Right lobe of liver (tissue), 6 donors: Measurements from ENCODE around the gene NANS. TPM values are rescaled to one million over a fixed set of nuclear protein-coding genes. Genes with fewer than 3 reads are reported as not detected.
A peak's percentile ranks its signal among the peaks of the same experiment; 100 is the strongest.
"Not testable (repeated sequence)": the region's sequence is repeated elsewhere in the genome, so short reads cannot be mapped to it uniquely, and the experiment has no call there.

Experiments used
- ATAC-seq, 4 donors: fragments of 200-7000 bp; cut with Tn5 transposase; one replicate each; pipeline ENCODE4 v1.9.1; 2020; ENCODE audit warnings: mild to moderate bottlenecking in 4 of 4, moderate library complexity in 4 of 4
- DNase-seq, 3 donors: peaks; one replicate each; pipeline ENCODE4 v3.0.0-alpha.2; 2020
- H3K27ac ChIP-seq, 3 donors: fragments of 200-600 bp; one replicate each; pipeline ENCODE4 v1.8.0; 2022
- H3K27me3 ChIP-seq, 2 donors: fragments of 200-600 bp; one replicate each; pipeline ENCODE4 v1.8.0; 2022
- H3K36me3 ChIP-seq, 4 donors: fragments of 200-600 bp; sonication (generic) in 1 of 4; one replicate each; pipeline versions ENCODE4 v1.5.1 to v1.8.0; 2017 to 2022; ENCODE audit warnings: control low read depth in 1 of 4
- H3K4me1 ChIP-seq, 4 donors: fragments of 200-600 bp; sonication (generic) in 1 of 4; one replicate each; pipeline versions ENCODE4 v1.5.1 to v1.8.0; 2017 to 2022; ENCODE audit warnings: control low read depth in 1 of 4
- H3K4me3 ChIP-seq, 3 donors: fragments of 200-600 bp; one replicate each; pipeline ENCODE4 v1.8.0; 2022
- H3K9me3 ChIP-seq, 4 donors: fragments of 200-600 bp; sonication (generic) in 1 of 4; one replicate each; pipeline versions ENCODE4 v1.5.1 to v1.8.0; 2017 to 2022; ENCODE audit warnings: control low read depth in 1 of 4
- CTCF ChIP-seq, 4 donors: fragments of 200-600 bp in 3 of 4; fragments of 450-650 bp in 1 of 4; IDR thresholded peaks; one replicate each; pipeline versions ENCODE4 v1.5.1 to v1.8.0; 2016 to 2022; ENCODE audit warnings: antibody characterized with exemption in 4 of 4, mild to moderate bottlenecking in 2 of 4
- POLR2A ChIP-seq: fragments of 450-650 bp; IDR thresholded peaks from one replicate; pipeline ENCODE4 v1.6.1; 2017; ENCODE audit warnings: antibody characterized with exemption, mild to moderate bottlenecking
- WGBS: methylation state at CpG from one replicate; pipeline ENCODE4 v1.1.6; 2018; ENCODE audit warnings: low coverage, low lambda C conversion rate; ENCODE audit not compliant: insufficient coverage; ENCODE audit errors: missing lambda C conversion rate; 5-methylcytosine and 5-hydroxymethylcytosine counted together
- intact Hi-C, 2 donors: fragments of 100-400 bp; cut with DNase I; formaldehyde crosslinking; loops; one replicate each; pipeline versions ENCODE4 v1.11.2 to v1.14.1; 2022
- total RNA-seq, 6 experiments: library from RNA; depleted of rRNA in 2 of 6; stranded (reverse); fragments of >200 nt in 2 of 6; fragmentation: NEBNext Ultra II Directional in 3 of 6; extraction: Animal tissue kit (Norgen Biotek cat#: 25700) in 3 of 6; gene quantifications; one replicate each; pipeline versions ENCODE4 v1.1.0 to v1.2.4, GENCODE V29; 2016 to 2023
- donor health status: DM: no; HTN: yes; CAD: no.
- donor health status: DM: no; HTN: no; CAD: no.
- donor health status: DM: no; HTN: no; CAD: no.
- donor health status: DM: no; HTN: yes; CAD: no.
- donor health status: DM: no; HTN: yes; CAD: no.

NANS gene
- total RNA-seq, 6 experiments from 2014 or later, result 16.4 to 43.2 (median 30.2) TPM

DNA sequence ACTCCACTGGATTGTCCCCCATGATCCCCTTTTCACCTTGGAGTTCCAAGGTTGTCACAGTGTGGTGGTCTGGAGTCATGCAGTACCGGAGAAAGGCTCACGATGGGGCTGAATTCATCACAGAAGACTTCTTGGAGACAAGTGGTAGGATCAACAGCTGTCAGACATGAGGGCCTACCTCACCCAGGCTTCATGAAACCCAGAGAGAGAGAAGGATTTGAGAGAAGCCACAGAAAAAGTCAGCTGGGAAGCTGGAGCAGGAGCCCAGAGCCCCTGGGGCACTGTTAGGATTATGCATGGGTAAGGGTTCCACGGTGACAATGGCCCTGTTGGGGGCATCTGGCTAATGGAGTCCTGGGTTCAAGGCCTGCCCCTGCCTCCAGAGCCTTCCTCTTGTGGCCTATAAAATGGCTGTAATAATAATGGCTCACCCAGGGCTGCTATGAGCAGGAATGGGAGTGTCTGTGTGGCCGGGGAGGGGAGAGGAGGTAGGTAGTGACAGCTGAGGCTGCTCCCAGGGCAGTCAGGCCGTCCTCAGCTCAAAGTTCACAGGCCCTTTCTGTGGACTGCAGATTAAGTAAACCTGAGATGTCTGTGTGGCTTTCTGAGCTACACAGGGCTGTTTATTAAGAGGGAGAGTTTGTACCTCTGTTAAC is 61.6 kb downstream of the NANS start:
- intact Hi-C loops, result no loop called here
- Histone ChIP-seq H3K4me3 (peak overlapping the region; percentile 84 to 88 (median 86)), H3K9me3 (no peaks in the 10 kb centered on the region), H3K4me1 (peaks cover 0 to 16% (median 0%) of the 10 kb centered on the region in 4 donors), H3K27ac (peak overlapping the region; percentile 87 to 92 (median 88)), H3K36me3 (no peaks in the 10 kb centered on the region), H3K27me3 (no peaks in the 10 kb centered on the region)
- peak; percentile 75 to 86 (median 84) for DNase-seq
- ATAC-seq, result peak; percentile 78 to 87 (median 83)
- TF ChIP-seq CTCF (IDR thresholded peaks at IDR 0.05), result no peak
- TF ChIP-seq POLR2A, result no peak
- 19% methylated on average over 4 of the region's 5 CpGs for WGBS

GRCh38 chr9:98118640-98119601 is 62.4 kb downstream of the NANS start, which contains the start of gene TRIM14:
Gene TRIM14 (minus strand): TSS chr9:98119222. CDS start chr9:98119188, 34 bp downstream.
- WGBS, result 0% methylated on average over 4 of the region's 71 CpGs
- peak; percentile 12 to 27 (median 22) for TF ChIP-seq CTCF (IDR thresholded peaks at IDR 0.05)
- peak; percentile 43 for TF ChIP-seq POLR2A
- Histone ChIP-seq H3K4me1 (peaks cover 0 to 16% (median 0%) of the 10 kb centered on the region in 4 donors), H3K4me3 (peak within 1 kb of the TSS; percentile 84 to 88 (median 86)), H3K36me3 (no peaks in the 10 kb centered on the region), H3K27me3 (no peaks in the 10 kb centered on the region), H3K27ac (peak within 1 kb of the TSS; percentile 87 to 92 (median 88)), H3K9me3 (no peaks in the 10 kb centered on the region)
- intact Hi-C loops, result no loop called here
- DNase-seq, result peak; percentile 83 to 89 (median 89)
- peak; percentile 86 to 91 (median 88) for ATAC-seq

GRCh38 chr9:98120476-98120875 is 63.9 kb downstream of the NANS start:
- intact Hi-C loops, result loop anchor here in 1 of 2 donors (10.0 kb wide), 1 partner anchor 74 kb away; the partner anchor contains the start of gene CORO2A
- TF ChIP-seq POLR2A, result no peak
- TF ChIP-seq CTCF (IDR thresholded peaks at IDR 0.05), result no peak
- ATAC-seq (no peak), DNase-seq (no peak)
- Histone ChIP-seq H3K9me3 (no peaks in the 10 kb centered on the region), H3K27ac (no peak overlapping the region), H3K36me3 (no peaks in the 10 kb centered on the region), H3K4me1 (peaks cover 0 to 16% (median 0%) of the 10 kb centered on the region in 4 donors), H3K4me3 (no peak overlapping the region), H3K27me3 (no peaks in the 10 kb centered on the region)
- WGBS, result 53% methylated on average over 3 of the region's 3 CpGs

GRCh38 chr9:98121058-98121457 is 64.5 kb downstream of the NANS start:
- DNase-seq (no peak), ATAC-seq (no peak)
- no peak overlapping the region for H3K27ac ChIP-seq
- 30% methylated on average over 3 of the region's 3 CpGs for WGBS
- peaks cover 0 to 16% (median 0%) of the 10 kb centered on the region in 4 donors for H3K4me1 ChIP-seq
- TF ChIP-seq POLR2A (no peak), CTCF (IDR thresholded peaks at IDR 0.05) (no peak)
- intact Hi-C loops, result loop anchor here in 1 of 2 donors (10.0 kb wide), 1 partner anchor 74 kb away; the partner anchor contains the start of gene CORO2A
- H3K36me3 ChIP-seq, result no peaks in the 10 kb centered on the region
- H3K27me3 ChIP-seq, result no peaks in the 10 kb centered on the region
- H3K9me3 ChIP-seq, result no peaks in the 10 kb centered on the region
- no peak overlapping the region for H3K4me3 ChIP-seq

GRCh38 chr9:98124091-98124490 is 67.6 kb downstream of the NANS start:
- H3K4me3 ChIP-seq, ATAC-seq, H3K27me3 ChIP-seq, H3K36me3 ChIP-seq, H3K27ac ChIP-seq, DNase-seq, H3K9me3 ChIP-seq, H3K4me1 ChIP-seq: not testable (repeated sequence)
- WGBS, result 100% methylated on average over 9 of the region's 13 CpGs
- intact Hi-C loops, result loop anchor here in 1 of 2 donors (10.0 kb wide), 1 partner anchor 71 kb away; the partner anchor contains the start of gene CORO2A
